Pancreas (tissue), 10 donors: ENCODE data around the gene SRP14. TPM values are rescaled to one million over a fixed set of nuclear protein-coding genes. Genes with fewer than 3 reads are reported as not detected.

Experiments used
- ATAC-seq, 4 donors: fragments of 200-7000 bp; cut with Tn5 transposase; one replicate each; pipeline versions ENCODE4 v1.8.0 to v1.9.1; 2020; ENCODE audit warnings: mild to moderate bottlenecking in 4 of 4, moderate library complexity in 4 of 4
- DNase-seq, 6 donors: peaks; one replicate each; pipeline ENCODE4 v3.0.0-alpha.2; 2020
- FAIRE-seq: peaks from 2 replicates; lab custom pipeline; 2012; peaks lifted over from hg19 to GRCh38; lab: Jason Lieb, UNC
- H3K27ac ChIP-seq, 4 donors: fragments of 200-600 bp; sonication (generic); 1 replicate in 3 of 4; 2 replicates in 1 of 4; pipeline versions ENCODE4 v1.5.0 to v1.8.0; 2020
- H3K27me3 ChIP-seq, 4 donors: fragments of 200-600 bp; one replicate each; pipeline ENCODE4 v1.8.0; 2021
- H3K36me3 ChIP-seq, 3 donors: fragments of 200-600 bp; sonication (generic) in 1 of 3; one replicate each; pipeline versions ENCODE4 v1.5.0 to v1.8.0; 2020 to 2021
- H3K4me1 ChIP-seq, 3 donors: fragments of 200-600 bp; one replicate each; pipeline ENCODE4 v1.8.0; 2021
- H3K4me3 ChIP-seq, 4 donors: fragments of 200-600 bp; sonication (generic) in 2 of 4; one replicate each; pipeline versions ENCODE4 v1.5.0 to v1.8.0; 2020 to 2021
- H3K9me3 ChIP-seq, 4 donors: fragments of 200-600 bp; one replicate each; pipeline ENCODE4 v1.8.0; 2021
- WGBS, 2 donors: extraction: QIAGEN DNeasy Blood & Tissue Kit; methylation state at CpG; one replicate each; pipeline ENCODE4 v1.1.7; 2013; 5-methylcytosine and 5-hydroxymethylcytosine counted together
- intact Hi-C, 3 donors: fragments of 100-400 bp; cut with DNase I; formaldehyde crosslinking; loops; one replicate each; pipeline versions ENCODE4 v1.11.1 to v1.14.2; 2022
- polyA plus RNA-seq, 2 donors: library from polyadenylated mRNA; stranded (reverse); fragments of 200-250 nt; gene quantifications; one replicate each; pipeline ENCODE4 v1.2.3, GENCODE V29; 2013
- total RNA-seq, 6 donors: library from RNA; stranded (reverse); fragmentation: NEBNext Ultra II Directional in 4 of 6; extraction: Animal tissue kit (Norgen Biotek cat#: 25700) in 4 of 6; gene quantifications; one replicate each; pipeline versions ENCODE4 v1.2.1 to v1.2.4, GENCODE V29; 2021 to 2023
- TF ChIP-seq, protein P1 (sequence below), 4 donors: fragments of 200-600 bp; sonication (generic) in 3 of 4; IDR thresholded peaks; one replicate each; pipeline versions ENCODE4 v1.5.0 to v1.8.0; 2021; ENCODE audit warnings: antibody characterized with exemption in 4 of 4
- donor health status: healthy with polysubstance abuse.
- donor health status: DM: no; HTN: no; CAD: no; lungs with moderate emphysema.
- donor health status: DM: no; HTN: no; CAD: no.
- donor health status: control.
- donor health status: control.
- donor health status: Bipolar disorder and iron deficiency.
- donor health status: DM: yes; HTN: yes; CAD: no.
- donor health status: DM: no; HTN: no; CAD: no.
- donor health status: DM: no; HTN: no; CAD: no.
- donor health status: DM: yes; HTN: yes; CAD: no.

The SRP14 gene
- total and polyA plus RNA-seq, 8 donors, result 42.7 to 198 (median 63.1) TPM

DNA sequence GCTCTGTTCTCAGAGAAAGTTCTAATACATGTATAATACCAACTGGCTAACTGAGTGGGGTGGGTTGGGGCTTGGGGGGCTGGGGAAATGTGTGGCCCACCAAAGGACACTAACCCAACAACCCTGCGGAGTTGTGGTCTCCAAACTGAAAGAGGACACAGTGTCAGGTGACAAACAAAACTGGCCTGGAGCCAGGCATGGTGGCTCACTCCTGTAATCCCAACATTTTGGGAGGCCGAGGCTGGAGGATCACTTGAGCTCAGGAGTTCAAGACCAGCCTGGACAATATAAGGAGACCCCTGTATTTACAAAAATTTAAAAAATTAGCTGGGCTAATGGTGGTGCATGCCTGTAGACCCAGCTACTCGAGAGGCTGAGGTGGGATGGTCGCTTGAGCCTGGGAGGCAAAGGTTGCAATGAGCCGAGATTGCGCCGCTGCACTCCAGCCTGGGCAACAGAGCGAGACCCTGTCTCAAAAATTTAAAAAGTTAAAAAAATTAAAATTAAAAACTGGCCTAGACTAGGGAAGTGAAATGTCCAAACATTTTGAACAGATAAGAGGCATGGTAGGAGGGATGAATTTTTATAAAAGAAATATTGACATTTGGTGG is 31.7 kb upstream of the SRP14 start:
- Histone ChIP-seq H3K36me3 (no peaks in the 10 kb centered on the region), H3K4me3 (no peak overlapping the region), H3K9me3 (no peaks in the 10 kb centered on the region), H3K27me3 (no peaks in the 10 kb centered on the region), H3K4me1 (peaks cover 23 to 43% (median 24%) of the 10 kb centered on the region in 3 donors), H3K27ac (no peak overlapping the region)
- ATAC-seq (no peak), FAIRE-seq (no peak), DNase-seq (no peak)
- intact Hi-C loops, result no loop called here
- TF ChIP-seq, protein P1, sequence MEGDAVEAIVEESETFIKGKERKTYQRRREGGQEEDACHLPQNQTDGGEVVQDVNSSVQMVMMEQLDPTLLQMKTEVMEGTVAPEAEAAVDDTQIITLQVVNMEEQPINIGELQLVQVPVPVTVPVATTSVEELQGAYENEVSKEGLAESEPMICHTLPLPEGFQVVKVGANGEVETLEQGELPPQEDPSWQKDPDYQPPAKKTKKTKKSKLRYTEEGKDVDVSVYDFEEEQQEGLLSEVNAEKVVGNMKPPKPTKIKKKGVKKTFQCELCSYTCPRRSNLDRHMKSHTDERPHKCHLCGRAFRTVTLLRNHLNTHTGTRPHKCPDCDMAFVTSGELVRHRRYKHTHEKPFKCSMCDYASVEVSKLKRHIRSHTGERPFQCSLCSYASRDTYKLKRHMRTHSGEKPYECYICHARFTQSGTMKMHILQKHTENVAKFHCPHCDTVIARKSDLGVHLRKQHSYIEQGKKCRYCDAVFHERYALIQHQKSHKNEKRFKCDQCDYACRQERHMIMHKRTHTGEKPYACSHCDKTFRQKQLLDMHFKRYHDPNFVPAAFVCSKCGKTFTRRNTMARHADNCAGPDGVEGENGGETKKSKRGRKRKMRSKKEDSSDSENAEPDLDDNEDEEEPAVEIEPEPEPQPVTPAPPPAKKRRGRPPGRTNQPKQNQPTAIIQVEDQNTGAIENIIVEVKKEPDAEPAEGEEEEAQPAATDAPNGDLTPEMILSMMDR (IDR thresholded peaks at IDR 0.05), result no peak
- 96 to 98% methylated on average over 8 of the region's 8 CpGs for WGBS, 2 donors

GRCh38 chr15:40070166-40070557 is 31.2 kb upstream of the SRP14 start:
- peak overlapping the region in 2 of 4 donors; percentile 75 to 80 for H3K27ac ChIP-seq
- 68 to 69% methylated on average over 5 of the region's 5 CpGs for WGBS, 2 donors
- DNase-seq, result no peak

GRCh38 chr15:40069178-40070165 is 30.5 kb upstream of the SRP14 start:
- H3K27ac ChIP-seq, result peak overlapping the region; percentile 74 to 80 (median 76)

More at GRCh38 chr15:40070166-40070557, 31.2 kb upstream of the SRP14 start:
- TF ChIP-seq, protein P1 (IDR thresholded peaks at IDR 0.05), result no peak
- intact Hi-C loops, result no loop called here
- H3K9me3 ChIP-seq, result no peaks in the 10 kb centered on the region
- no peaks in the 10 kb centered on the region for H3K36me3 ChIP-seq
- H3K27me3 ChIP-seq, result no peaks in the 10 kb centered on the region
- no peak overlapping the region for H3K4me3 ChIP-seq
- FAIRE-seq, result no peak
- peak in 1 of 4 donors; percentile 0 for ATAC-seq
- peaks cover 19 to 38% (median 23%) of the 10 kb centered on the region in 3 donors for H3K4me1 ChIP-seq

DNA sequence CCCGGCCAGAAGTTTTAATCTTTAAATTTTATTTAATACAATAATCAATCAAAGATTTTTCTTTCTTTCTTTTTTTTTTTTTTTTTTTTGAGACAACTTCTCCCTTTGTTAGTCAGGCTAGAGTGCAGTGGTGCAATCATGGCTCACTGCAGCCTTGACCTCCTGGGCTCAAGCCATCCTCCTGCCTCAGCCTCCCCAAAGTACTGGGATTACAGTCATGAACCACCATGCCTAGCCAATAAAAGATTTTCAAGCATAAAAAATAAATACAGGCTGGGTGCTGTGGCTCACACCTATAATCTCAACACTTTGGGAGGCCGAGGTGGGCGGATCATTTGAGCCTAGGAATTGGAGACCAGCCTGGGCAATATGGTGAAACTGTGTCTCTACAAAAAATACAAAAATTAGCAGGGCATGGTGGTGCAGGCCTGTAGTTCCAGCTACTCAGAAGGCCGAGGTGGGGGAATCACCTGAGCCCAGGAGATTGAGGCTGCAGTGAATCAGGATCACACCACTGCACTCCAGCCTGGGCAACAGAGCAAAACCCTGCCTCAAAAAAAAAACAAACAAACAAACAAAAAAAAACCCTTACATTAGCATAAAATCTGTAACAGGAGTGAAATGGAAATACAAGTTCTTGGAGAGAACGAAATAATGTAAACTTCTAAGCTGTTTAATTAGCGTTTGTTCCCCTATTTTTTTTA is 29.1 kb upstream of the SRP14 start:
- peak overlapping the region in 1 of 4 donors; percentile 58 for H3K27ac ChIP-seq
- H3K36me3 ChIP-seq, result no peaks in the 10 kb centered on the region
- TF ChIP-seq, protein P1 (IDR thresholded peaks at IDR 0.05), result no peak
- intact Hi-C loops, result no loop called here
- no peak overlapping the region for H3K4me3 ChIP-seq
- peaks cover 18 to 36% (median 23%) of the 10 kb centered on the region in 3 donors for H3K4me1 ChIP-seq
- DNase-seq (no peak), ATAC-seq (no peak), FAIRE-seq (no peak)
- H3K27me3 ChIP-seq, result no peaks in the 10 kb centered on the region
- H3K9me3 ChIP-seq, result no peaks in the 10 kb centered on the region
- WGBS, 2 donors, result 53% methylated on average over 6 of the region's 6 CpGs

More at GRCh38 chr15:40069178-40070165, 30.5 kb upstream of the SRP14 start:
- Histone ChIP-seq H3K36me3 (no peaks in the 10 kb centered on the region), H3K4me3 (no peak overlapping the region), H3K9me3 (no peaks in the 10 kb centered on the region), H3K27me3 (no peaks in the 10 kb centered on the region), H3K4me1 (peaks cover 18 to 36% (median 23%) of the 10 kb centered on the region in 3 donors)
- WGBS, 2 donors, result 20 to 21% methylated on average over 32 of the region's 32 CpGs
- DNase-seq (peak; percentile 99 to 100 (median 100)), ATAC-seq (peak; percentile 94 to 97 (median 95)), FAIRE-seq (no peak)
- intact Hi-C loops, result no loop called here
- TF ChIP-seq, protein P1 (IDR thresholded peaks at IDR 0.05), result no peak
